Activated T-helper 17 cell treated with anti-CD3 and anti-CD28 coated beads, Interleukin-2, amount 50 U/mL, for 72 hours (primary cell): ENCODE measurements around the gene HECA. TPM values are rescaled to one million over a fixed set of nuclear protein-coding genes. Genes with fewer than 3 reads are reported as not detected.
"Not testable (repeated sequence)": the region's sequence is repeated elsewhere in the genome, so short reads cannot be mapped to it uniquely, and the experiment has no call there.

Experiments
- ATAC-seq: fragments of 150-1000 bp; cut with Tn5 transposase; replicated peaks from 2 replicates; pipeline ENCODE4 v1.10.0; 2021; ENCODE audit warnings: mild to moderate bottlenecking, moderate library complexity
- H3K27ac Mint-ChIP-seq: one replicate; pipeline ENCODE4 v1.8.0; 2022; ENCODE audit warnings: mixed read lengths
- H3K27me3 Mint-ChIP-seq: one replicate; pipeline ENCODE4 v1.8.0; 2022; ENCODE audit warnings: mixed read lengths
- H3K36me3 Mint-ChIP-seq: one replicate; pipeline ENCODE4 v1.8.0; 2022; ENCODE audit warnings: low read depth, mild to moderate bottlenecking, mixed read lengths
- H3K4me1 Mint-ChIP-seq: one replicate; pipeline ENCODE4 v1.8.0; 2022; ENCODE audit warnings: mixed read lengths
- H3K4me3 Mint-ChIP-seq: one replicate; pipeline ENCODE4 v1.8.0; 2022; ENCODE audit warnings: mild to moderate bottlenecking, mixed read lengths
- H3K9me3 Mint-ChIP-seq: one replicate; pipeline ENCODE4 v1.8.0; 2022; ENCODE audit warnings: mixed read lengths
- total RNA-seq, 2 donors: library from RNA; stranded (reverse); gene quantifications; one replicate each; pipeline ENCODE4 v1.2.3, GENCODE V29; 2022

Gene HECA, protein sequence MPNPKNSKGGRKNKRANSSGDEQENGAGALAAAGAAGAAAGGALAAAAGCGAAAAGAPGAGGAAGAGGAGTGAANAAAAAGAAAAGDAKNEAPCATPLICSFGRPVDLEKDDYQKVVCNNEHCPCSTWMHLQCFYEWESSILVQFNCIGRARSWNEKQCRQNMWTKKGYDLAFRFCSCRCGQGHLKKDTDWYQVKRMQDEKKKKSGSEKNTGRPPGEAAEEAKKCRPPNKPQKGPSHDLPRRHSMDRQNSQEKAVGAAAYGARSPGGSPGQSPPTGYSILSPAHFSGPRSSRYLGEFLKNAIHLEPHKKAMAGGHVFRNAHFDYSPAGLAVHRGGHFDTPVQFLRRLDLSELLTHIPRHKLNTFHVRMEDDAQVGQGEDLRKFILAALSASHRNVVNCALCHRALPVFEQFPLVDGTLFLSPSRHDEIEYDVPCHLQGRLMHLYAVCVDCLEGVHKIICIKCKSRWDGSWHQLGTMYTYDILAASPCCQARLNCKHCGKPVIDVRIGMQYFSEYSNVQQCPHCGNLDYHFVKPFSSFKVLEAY
- total RNA-seq, result 10 to 100 TPM; 67.0 to 85.7 TPM

DNA sequence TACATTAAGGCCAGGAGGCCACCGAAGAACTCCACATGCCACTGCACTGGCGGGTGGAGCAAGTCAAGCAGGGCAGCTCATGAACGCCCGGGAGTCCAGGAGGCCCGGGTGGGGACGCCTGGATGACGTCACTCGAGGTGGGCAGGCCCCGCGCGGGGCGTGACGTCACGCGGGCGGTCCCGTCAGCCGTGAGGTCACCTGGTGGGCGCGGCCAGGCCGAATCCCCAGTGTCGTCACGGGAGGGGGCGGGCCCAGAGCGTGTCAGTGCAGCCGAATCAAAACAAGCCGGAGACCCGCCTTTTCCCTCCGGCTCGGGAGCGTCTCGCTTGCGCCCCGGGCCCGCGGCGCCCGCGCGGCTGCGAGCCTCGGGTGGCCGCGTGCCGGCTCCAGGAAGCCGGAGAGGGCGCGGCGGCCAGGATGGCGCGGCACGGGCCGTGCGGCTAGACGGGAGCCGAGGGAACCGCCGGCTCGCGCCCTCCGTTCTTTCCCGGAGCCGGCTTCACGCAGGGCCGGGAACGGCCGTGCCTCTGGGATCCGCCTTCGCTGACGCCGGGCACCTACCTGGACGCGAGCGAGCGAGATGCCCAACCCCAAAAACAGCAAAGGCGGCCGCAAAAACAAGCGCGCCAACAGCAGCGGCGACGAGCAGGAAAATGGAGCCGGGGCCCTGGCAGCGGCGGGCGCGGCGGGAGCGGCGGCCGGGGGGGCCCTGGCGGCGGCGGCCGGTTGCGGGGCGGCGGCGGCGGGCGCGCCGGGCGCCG lies at the start of gene HECA:
Gene HECA (plus strand): TSS at position 264 of the 761 bp plus-strand sequence. CDS start 317 bp downstream, at position 581.
- Mint-ChIP-seq H3K27ac (peak within 1 kb of the TSS; percentile 98), H3K4me1 (peaks cover 46% of the 10 kb centered on the region), H3K36me3 (peaks cover 48% of the 10 kb centered on the region), H3K27me3 (no peaks in the 10 kb centered on the region), H3K4me3 (peak within 1 kb of the TSS; percentile 97), H3K9me3 (no peaks in the 10 kb centered on the region)
- peak; percentile 80 for ATAC-seq

DNA sequence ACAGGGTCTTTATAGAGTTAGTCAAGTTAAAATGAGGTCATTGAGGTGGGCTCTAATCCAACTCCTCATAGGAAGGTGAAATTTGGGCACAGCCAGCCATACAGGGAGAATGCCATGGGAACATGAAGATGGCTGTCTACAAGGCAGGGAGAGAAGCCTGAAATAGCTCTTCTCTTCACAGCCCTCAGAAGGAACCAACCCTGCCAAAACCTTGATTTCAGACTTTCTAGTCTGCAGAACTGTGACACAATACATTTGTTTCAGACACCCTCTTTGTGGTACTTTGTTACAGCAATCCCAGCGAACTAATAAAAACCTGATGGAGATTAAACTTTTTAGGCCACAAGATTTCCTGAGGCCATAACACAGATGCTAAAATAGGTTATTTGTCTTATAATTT lies 43.1 kb upstream of the HECA start:
- H3K4me3 Mint-ChIP-seq, result no peak overlapping the region
- no peaks in the 10 kb centered on the region for H3K36me3 Mint-ChIP-seq
- peaks cover 5% of the 10 kb centered on the region for H3K4me1 Mint-ChIP-seq
- no peaks in the 10 kb centered on the region for H3K27me3 Mint-ChIP-seq
- H3K27ac Mint-ChIP-seq, result no peak overlapping the region
- peaks cover 13% of the 10 kb centered on the region for H3K9me3 Mint-ChIP-seq
- no peak for ATAC-seq

DNA sequence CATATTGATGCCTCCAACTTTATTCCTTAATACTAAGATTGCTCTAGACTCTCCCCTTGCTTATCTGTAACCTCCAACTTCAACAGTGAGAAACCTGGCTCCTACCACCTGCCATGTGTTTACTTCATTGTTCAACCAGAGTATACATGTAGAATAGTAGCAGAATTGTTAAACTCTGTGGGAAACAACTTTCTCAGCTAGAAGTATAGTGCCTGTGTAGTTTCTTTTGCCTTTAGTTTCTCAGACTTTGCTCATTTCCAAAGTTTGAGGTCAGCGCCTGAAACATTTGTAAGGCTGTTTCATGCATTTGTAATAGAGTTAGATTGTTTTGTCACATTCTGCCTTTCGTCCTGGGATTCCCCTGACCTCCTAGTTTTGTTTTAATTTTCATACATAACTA lies 34.9 kb upstream of the HECA start:
- Mint-ChIP-seq H3K9me3 (no peaks in the 10 kb centered on the region), H3K4me3 (no peak overlapping the region), H3K27me3 (peaks cover 3% of the 10 kb centered on the region), H3K4me1 (peaks cover 8% of the 10 kb centered on the region), H3K27ac (no peak overlapping the region), H3K36me3 (no peaks in the 10 kb centered on the region)
- ATAC-seq, result peak; percentile 98

DNA sequence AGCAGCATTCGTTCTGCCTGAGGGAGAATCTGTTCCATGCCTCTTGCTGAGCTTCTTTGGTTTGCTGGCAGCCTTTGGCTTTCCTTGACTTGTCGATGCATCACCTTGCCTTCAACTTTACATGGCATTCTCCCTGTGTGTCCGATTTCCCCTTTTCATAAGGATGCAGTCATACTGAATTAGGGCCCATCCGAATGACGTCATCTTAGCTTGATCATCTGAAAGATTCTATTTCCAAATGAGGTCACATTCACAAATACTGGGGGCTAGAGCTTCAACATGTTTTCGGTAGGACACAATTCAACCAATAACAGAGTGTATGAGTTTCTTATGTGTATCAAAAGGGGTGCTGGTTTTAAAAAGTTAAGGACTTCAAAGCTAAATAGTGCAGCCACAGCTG lies 27.8 kb upstream of the HECA start:
- Mint-ChIP-seq H3K36me3 (no peaks in the 10 kb centered on the region), H3K4me3 (no peak overlapping the region), H3K4me1 (peaks cover 8% of the 10 kb centered on the region), H3K27me3 (no peaks in the 10 kb centered on the region), H3K9me3 (no peaks in the 10 kb centered on the region), H3K27ac (no peak overlapping the region)
- no peak for ATAC-seq

DNA sequence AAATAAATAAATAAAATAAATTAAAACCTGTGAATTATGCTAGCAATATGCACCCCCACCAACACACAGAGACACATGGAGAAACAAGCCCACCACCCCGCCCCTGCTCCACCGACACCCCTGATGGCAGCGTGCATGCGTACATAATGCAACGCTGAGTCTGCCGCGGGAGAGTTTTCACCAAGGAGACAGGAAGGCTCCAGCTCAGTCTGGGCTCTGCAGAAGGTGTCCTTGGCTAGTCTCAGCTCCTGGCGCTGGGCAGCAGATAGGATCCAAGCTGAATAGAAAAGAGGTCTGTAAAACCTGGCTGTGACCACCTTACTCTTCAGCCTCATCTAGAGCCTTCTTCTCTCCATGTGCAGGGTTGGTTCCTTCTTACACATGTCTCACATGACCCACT lies 26.5 kb upstream of the HECA start:
- H3K4me3 Mint-ChIP-seq, result no peak overlapping the region
- peaks cover 11% of the 10 kb centered on the region for H3K4me1 Mint-ChIP-seq
- ATAC-seq, result no peak
- H3K27me3 Mint-ChIP-seq, result no peaks in the 10 kb centered on the region
- H3K9me3 Mint-ChIP-seq, result no peaks in the 10 kb centered on the region
- H3K36me3 Mint-ChIP-seq, result no peaks in the 10 kb centered on the region
- no peak overlapping the region for H3K27ac Mint-ChIP-seq

DNA sequence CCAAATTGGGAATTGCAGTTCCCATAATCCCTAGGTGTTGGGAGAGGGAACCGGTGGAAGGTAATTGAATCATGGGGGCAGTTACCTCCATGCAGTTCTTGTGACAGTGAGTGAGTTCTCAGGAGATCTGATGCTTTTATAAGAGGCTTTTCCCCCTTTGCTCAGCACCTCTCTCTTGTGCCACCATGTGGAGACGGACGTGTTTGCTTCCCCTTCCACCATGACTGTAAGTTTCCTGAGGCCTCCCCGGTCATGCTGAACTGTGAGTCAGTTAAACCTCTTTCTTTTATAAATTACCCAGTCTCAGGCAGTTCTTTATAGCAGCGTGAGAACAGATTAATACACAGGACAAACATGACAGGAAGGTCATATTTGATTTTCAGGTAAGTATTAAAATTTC lies 25.3 kb upstream of the HECA start:
- H3K27me3 Mint-ChIP-seq, result no peaks in the 10 kb centered on the region
- H3K36me3 Mint-ChIP-seq, result no peaks in the 10 kb centered on the region
- no peaks in the 10 kb centered on the region for H3K9me3 Mint-ChIP-seq
- peak; percentile 71 for ATAC-seq
- peaks cover 21% of the 10 kb centered on the region for H3K4me1 Mint-ChIP-seq
- H3K4me3 Mint-ChIP-seq, result peak overlapping the region; percentile 31
- H3K27ac Mint-ChIP-seq, result no peak overlapping the region

DNA sequence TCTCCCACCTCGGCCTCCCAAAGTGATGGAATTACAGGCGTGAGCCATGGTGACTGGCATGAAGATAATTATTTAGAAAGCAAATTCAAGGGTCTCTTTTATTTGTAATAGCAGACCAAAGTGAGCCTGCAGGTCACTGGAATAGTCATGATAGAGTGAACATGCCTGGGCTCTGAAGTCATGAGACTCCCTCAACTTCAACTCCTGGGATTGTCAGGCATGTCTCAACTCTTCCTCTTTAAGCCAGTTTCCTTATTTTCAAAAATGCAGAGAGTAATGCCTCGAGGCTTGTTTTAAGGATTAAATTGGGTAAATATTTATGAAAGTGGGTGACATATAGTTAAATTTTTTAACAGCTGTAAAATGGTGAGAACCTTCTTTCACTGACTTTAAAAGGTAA lies 22.7 kb upstream of the HECA start:
- ATAC-seq, result no peak
- Mint-ChIP-seq H3K27me3 (no peaks in the 10 kb centered on the region), H3K4me1 (peaks cover 41% of the 10 kb centered on the region), H3K4me3 (peak overlapping the region; percentile 78), H3K27ac (peak overlapping the region; percentile 87), H3K36me3 (no peaks in the 10 kb centered on the region), H3K9me3 (no peaks in the 10 kb centered on the region)

DNA sequence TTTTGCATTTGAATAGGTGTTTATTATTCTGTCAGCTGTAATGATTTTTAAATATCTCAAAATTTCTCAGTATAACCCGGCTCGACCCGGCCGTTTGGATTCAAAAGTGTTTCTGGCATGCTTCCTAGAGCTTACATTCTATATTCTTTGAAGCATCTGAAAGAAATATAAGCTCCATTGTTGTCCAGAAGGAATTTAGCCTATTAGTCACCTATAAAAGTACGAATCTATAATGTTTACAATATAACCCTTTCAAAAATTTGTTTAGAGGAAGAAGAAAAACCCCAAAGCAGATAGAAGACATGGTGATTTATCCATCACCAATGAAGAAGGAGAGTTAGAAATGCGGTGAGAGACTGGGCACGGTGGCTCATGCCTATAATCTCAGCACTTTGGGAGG lies 22.3 kb upstream of the HECA start:
- peak overlapping the region; percentile 87 for H3K27ac Mint-ChIP-seq
- peaks cover 41% of the 10 kb centered on the region for H3K4me1 Mint-ChIP-seq
- no peak for ATAC-seq
- no peaks in the 10 kb centered on the region for H3K27me3 Mint-ChIP-seq
- H3K36me3 Mint-ChIP-seq, result no peaks in the 10 kb centered on the region
- H3K4me3 Mint-ChIP-seq, result peak overlapping the region; percentile 78
- no peaks in the 10 kb centered on the region for H3K9me3 Mint-ChIP-seq

DNA sequence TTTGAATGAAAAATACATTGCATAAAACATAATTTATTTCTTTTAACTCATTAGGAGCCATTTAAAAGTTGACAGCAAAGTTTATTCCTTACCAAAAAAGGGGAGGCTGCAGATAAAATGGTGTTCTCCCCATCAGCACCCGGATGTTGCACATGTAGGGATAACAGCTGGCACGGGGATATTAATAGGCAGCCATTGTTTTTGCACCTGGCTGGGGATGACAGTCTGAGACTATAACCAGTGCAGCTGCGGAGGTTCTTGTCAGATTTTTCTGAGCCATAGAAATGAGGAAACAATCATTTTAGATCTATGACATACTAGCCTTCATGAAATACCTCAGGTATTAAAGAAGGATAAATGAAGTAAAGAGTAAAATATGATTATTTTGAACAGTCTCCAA lies 20.1 kb upstream of the HECA start:
- Mint-ChIP-seq H3K9me3 (peaks cover 4% of the 10 kb centered on the region), H3K27ac (no peak overlapping the region), H3K36me3 (no peaks in the 10 kb centered on the region), H3K4me3 (peak overlapping the region; percentile 78), H3K27me3 (no peaks in the 10 kb centered on the region), H3K4me1 (peaks cover 41% of the 10 kb centered on the region)
- ATAC-seq, result no peak

DNA sequence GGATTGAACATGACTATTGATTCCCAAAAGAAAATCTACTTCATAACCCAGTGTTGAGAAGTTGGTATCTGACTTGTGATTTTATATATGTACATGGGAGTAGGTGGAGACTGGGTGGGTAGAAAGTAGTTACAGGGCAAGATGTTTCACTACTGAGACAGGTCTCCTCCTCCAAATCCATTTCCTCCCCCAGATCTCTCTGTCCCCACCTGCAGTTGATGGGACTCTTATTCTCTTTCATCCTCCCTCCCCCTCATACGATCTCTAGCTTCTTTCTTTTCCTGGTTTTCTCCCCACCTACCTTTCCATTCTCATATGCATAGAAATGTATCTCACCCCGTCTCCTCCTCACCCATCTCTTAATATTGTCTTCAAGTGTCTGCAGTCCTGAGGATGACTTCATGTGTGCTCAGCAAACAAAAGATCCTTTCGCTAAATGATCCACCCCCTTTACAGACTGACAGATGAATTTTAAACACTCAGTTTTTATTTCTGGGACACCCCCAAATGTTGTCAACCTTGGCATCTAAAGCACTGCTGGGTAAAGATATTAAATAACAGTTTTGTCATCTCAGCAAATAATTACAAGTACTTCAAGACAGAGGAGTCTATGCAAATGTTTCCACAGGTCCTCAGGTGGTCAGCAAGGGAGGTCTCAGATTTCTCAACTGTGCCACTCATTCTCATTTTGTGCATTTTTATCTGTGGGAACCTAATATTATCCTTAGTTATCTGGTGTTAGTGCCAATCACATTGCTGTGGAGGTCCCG lies 18.7 kb upstream of the HECA start:
- Mint-ChIP-seq H3K27ac (peak overlapping the region; percentile 2), H3K9me3 (peaks cover 10% of the 10 kb centered on the region), H3K4me3 (peak overlapping the region; percentile 48), H3K36me3 (no peaks in the 10 kb centered on the region), H3K4me1 (peaks cover 37% of the 10 kb centered on the region), H3K27me3 (no peaks in the 10 kb centered on the region)
- ATAC-seq, result peak; percentile 83

DNA sequence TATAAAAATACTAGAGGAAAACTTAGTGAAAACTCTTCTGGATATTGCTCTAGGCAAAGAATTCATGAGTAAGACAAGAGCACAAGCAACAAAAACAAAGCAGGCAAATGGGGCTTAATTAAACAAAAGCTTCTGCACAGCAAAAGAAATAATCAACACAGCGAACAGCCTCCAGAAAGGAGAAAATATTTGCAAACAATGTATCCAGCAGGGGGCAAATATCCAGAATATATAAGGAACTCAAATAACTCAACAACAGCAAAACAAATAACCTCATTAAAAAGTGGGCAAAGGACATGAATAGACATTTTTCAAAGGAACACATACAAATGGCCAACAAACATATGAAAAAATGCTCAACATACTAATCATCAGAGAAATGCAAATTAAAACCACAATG lies 17.1 kb upstream of the HECA start:
- Mint-ChIP-seq H3K4me1 (peaks cover 33% of the 10 kb centered on the region), H3K27ac (no peak overlapping the region), H3K36me3 (no peaks in the 10 kb centered on the region), H3K27me3 (no peaks in the 10 kb centered on the region), H3K9me3 (peaks cover 10% of the 10 kb centered on the region), H3K4me3 (no peak overlapping the region)
- ATAC-seq, result no peak

DNA sequence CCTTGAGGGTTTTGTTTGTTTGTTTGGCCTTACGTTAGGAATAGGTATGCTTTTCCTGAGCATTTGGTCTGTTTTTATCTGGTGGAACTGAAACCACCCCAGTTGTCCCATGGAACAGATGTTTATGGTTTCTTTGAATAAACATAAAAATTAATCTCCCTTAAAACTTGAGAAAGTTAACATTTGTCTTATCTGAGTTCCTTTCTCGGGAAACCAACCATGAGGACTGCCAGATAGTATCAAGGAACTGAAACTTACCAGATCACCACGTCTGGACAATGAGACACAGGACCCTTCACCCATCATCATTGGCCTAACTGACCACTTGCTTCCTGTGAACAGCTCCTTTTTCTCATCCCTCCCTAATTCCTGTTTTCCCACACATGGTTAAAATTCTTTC lies 15.3 kb upstream of the HECA start:
- Mint-ChIP-seq H3K4me3 (no peak overlapping the region), H3K9me3 (peaks cover 10% of the 10 kb centered on the region), H3K27ac (no peak overlapping the region), H3K27me3 (no peaks in the 10 kb centered on the region), H3K36me3 (no peaks in the 10 kb centered on the region), H3K4me1 (peaks cover 20% of the 10 kb centered on the region)
- ATAC-seq, result no peak

DNA sequence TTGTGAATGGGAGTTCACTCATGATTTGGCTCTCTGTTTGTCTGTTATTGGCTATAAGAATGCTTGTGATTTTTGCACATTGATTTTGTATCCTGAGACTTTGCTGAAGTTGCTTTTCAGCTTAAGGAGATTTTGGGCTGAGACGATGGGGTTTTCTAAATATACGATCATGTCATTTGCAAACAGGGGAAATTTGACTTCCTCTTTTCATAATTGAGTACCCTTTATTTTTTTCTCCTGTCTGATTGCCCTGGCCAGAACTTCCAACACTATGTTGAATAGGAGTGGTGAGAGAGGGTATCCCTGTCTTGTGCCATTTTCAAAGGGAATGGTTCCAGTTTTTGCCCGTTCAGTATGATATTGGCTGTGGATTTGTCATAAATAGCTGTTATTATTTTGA lies 12.1 kb upstream of the HECA start:
- H3K9me3 Mint-ChIP-seq, result peaks cover 10% of the 10 kb centered on the region
- not testable (repeated sequence) for ATAC-seq

DNA sequence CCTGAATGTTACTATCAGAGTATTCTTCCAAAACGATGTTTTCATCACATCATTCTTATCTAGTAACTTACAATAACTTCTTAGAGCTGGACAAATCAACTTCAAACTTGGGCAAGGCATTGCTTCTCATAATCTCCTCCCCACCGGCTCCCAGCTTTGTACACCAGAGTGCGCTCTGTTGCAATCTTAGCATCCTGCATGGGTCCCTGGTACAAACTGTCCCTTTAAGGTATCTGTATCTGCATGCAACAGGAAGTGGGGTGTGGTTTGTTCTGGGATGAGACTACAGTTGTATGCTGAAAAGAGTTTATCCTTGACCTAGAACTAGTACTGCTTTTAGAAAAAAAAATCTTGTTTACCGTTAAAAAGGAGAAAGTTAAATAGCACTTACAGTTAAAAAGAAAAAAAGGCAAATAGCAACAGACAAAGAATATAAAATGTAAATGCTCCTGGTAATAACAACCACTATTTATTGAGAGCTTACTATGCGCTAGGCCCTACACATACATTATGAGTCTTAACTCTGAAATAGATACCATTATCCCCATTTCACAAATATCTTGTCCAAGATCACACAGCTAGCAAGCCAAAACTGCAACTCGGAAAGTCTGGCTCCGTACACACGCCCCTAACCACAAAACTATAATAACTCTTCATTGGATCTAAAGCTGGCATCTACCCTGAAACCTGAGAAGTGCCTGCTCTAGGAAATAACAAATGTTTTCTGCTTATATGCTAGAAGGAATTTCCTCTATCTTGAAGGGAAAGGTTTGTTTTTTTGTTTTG lies 9.8 kb upstream of the HECA start:
- ATAC-seq, result peak; percentile 94
- Mint-ChIP-seq H3K4me3 (peak overlapping the region; percentile 78), H3K36me3 (no peaks in the 10 kb centered on the region), H3K27me3 (no peaks in the 10 kb centered on the region), H3K27ac (peak overlapping the region; percentile 82), H3K9me3 (peaks cover 3% of the 10 kb centered on the region), H3K4me1 (peaks cover 26% of the 10 kb centered on the region)

More for the DNA sequence above, 12.1 kb upstream of the HECA start:
- not testable (repeated sequence) for H3K27me3 Mint-ChIP-seq, H3K27ac Mint-ChIP-seq, H3K4me3 Mint-ChIP-seq, H3K36me3 Mint-ChIP-seq
- peaks cover 26% of the 10 kb centered on the region for H3K4me1 Mint-ChIP-seq
